ENCODE measurements around the gene PHF21B. TPM values are rescaled to one million over a fixed set of nuclear protein-coding genes. Genes with fewer than 3 reads are reported as not detected.

PHF21B gene
- total and polyA plus RNA-seq, 2 of the 8 experiments (the other 6 are each of a cell fraction or from before 2014, with no cell fraction given), result 19.3 to 68.1 TPM

GRCh38 chr22:44971651-44972362, 38.0 kb downstream of the PHF21B start:
- no peak for DNase-seq (ENCODE audit: low read depth in 1 of 2, low spot score in 2 of 2)
- H2BK5ac ChIP-seq (ENCODE audit: low read depth, low read length), result peak overlapping the region; percentile 3; the same call in 1 of the 2 replicates
- no peak overlapping the region for H4K8ac ChIP-seq (ENCODE audit: extremely low read depth, insufficient read depth, low read length)
- no peak overlapping the region for H3K4ac ChIP-seq (replicated peaks; ENCODE audit: insufficient read length, low read depth, low read length)
- no peak overlapping the region for H2BK120ac ChIP-seq (replicated peaks; ENCODE audit: low read depth, low read length)
- peaks cover 0 to 14% (median 5%) of the 10 kb centered on the region in 4 experiments; a peak in 4 of 8 replicates for H3K36me3 ChIP-seq (ENCODE audit: control insufficient read depth in 2 of 4, insufficient read depth in 4 of 4, low read length in 3 of 4)
- POLR2A ChIA-PET (ENCODE audit: partially characterized antibody), result interaction anchor here (0.9 to 17.9 kb wide), 11 partner anchors 8 to 119 kb away, joined by 3 to 224 read pairs (median 4); partner anchors contain the start of gene PHF21B
- H3K9me3 ChIP-seq (ENCODE audit: insufficient read depth in 2 of 2, low read depth in 1 of 2, low read length in 1 of 2), result no peaks in the 10 kb centered on the region
- H3K23ac ChIP-seq (ENCODE audit: insufficient read length), result no peak overlapping the region
- H3K4me3 ChIP-seq (ENCODE audit: extremely low read depth in 1 of 4, insufficient read depth in 2 of 4, low read depth in 3 of 4, low read length in 4 of 4), result no peak overlapping the region
- H3K27ac ChIP-seq (ENCODE audit: low read depth, low read length), result no peak overlapping the region
- H3K4me2 ChIP-seq (ENCODE audit: insufficient read depth in 1 of 2, low read depth in 2 of 2, low read length in 2 of 2), result no peak overlapping the region
- no peak overlapping the region for H3K18ac ChIP-seq (ENCODE audit: extremely low read depth, low read length)
- H3K9ac ChIP-seq (replicated peaks in 1 of 4; ENCODE audit: extremely low read depth in 1 of 4, low read depth in 3 of 4, low read length in 3 of 4), result no peak overlapping the region; a peak in 1 of 7 replicates
- H3K56ac ChIP-seq (replicated peaks; ENCODE audit: insufficient read length, low read depth, low read length), result no peak overlapping the region
- H3K23me2 ChIP-seq (ENCODE audit: low read depth, low read length), result no peaks in the 10 kb centered on the region
- H2BK12ac ChIP-seq (ENCODE audit: low read depth, low read length), result no peak overlapping the region
- H3K79me2 ChIP-seq (ENCODE audit: control insufficient read depth in 1 of 2, insufficient read depth in 2 of 2, low read length in 2 of 2), result peaks cover 0 to 52% of the 10 kb centered on the region in 2 experiments; a peak in 2 of 4 replicates
- no peak for FAIRE-seq
- H2BK20ac ChIP-seq (ENCODE audit: low read length), result no peak overlapping the region
- 88% methylated on average over 11 of the region's 11 CpGs; no CpG with 5 or more reads in 1 of the 2 experiments for WGBS, 2 experiments (ENCODE audit: extremely low coverage in 1 of 2, insufficient coverage in 1 of 2, insufficient read length in 1 of 2, insufficient replicate concordance in 2 of 2, low coverage in 1 of 2, low lambda C conversion rate in 2 of 2, missing lambda C conversion rate in 1 of 2)
- no peak overlapping the region for H2AFZ ChIP-seq (ENCODE audit: low read length)
- peaks cover 39 to 49% of the 10 kb centered on the region in 2 experiments for H4K20me1 ChIP-seq (replicated peaks in 1 of 2; ENCODE audit: control insufficient read depth in 1 of 2, insufficient read depth in 2 of 2, low read length in 2 of 2)
- H4K5ac ChIP-seq (ENCODE audit: insufficient read length, low read depth, low read length), result no peak overlapping the region
- no peak overlapping the region for H4K91ac ChIP-seq (replicated peaks; ENCODE audit: insufficient read length, low read length)
- no peak overlapping the region for H2AK5ac ChIP-seq (ENCODE audit: low read depth, low read length)
- CTCF ChIA-PET (ENCODE audit: partially characterized antibody), result interaction anchor here (0.7 to 2.1 kb wide), 3 partner anchors 14 to 124 kb away, joined by 3 to 12 read pairs (median 4); no protein-coding TSS in a partner anchor
- peaks cover 0 to 26% (median 9%) of the 10 kb centered on the region in 4 experiments; a peak in 6 of 7 replicates for H3K4me1 ChIP-seq (replicated peaks in 1 of 4; ENCODE audit: control insufficient read depth in 3 of 4, insufficient read depth in 4 of 4, low read length in 3 of 4)
- peaks cover 20% of the 10 kb centered on the region for H3K79me1 ChIP-seq (ENCODE audit: low read depth, low read length)
- no peak overlapping the region for H2BK15ac ChIP-seq (ENCODE audit: low read length)
- no peak overlapping the region for H3K14ac ChIP-seq (ENCODE audit: insufficient read length)
- H3K27me3 ChIP-seq (replicated peaks in 1 of 4; ENCODE audit: control insufficient read depth in 3 of 4, extremely low read depth in 1 of 4, insufficient read depth in 3 of 4, low read length in 3 of 4), result no peaks in the 10 kb centered on the region; a peak in 1 of 7 replicates
- TF ChIP-seq ASH2L (IDR thresholded peaks at IDR 0.05; ENCODE audit: low read length) (no peak), HDAC2 (IDR thresholded peaks at IDR 0.05; ENCODE audit: borderline replicate concordance in 1 of 2, low read depth in 2 of 2, low read length in 2 of 2) (no peak), SUZ12 (IDR thresholded peaks at IDR 0.05; ENCODE audit: low read length) (no peak), GTF2F1 (IDR thresholded peaks at IDR 0.05; ENCODE audit: borderline replicate concordance, low read depth, low read length) (no peak), CTCF (IDR thresholded peaks at IDR 0.05; ENCODE audit: control extremely low read depth in 1 of 3, insufficient read depth in 1 of 3, low read depth in 1 of 3, low read length in 3 of 3) (no peak), KDM1A (IDR thresholded peaks at IDR 0.05; ENCODE audit: borderline replicate concordance, low read length) (no peak), GABPA (IDR thresholded peaks at IDR 0.05; ENCODE audit: borderline replicate concordance, insufficient read depth, low read length) (no peak), SP1 (IDR thresholded peaks at IDR 0.05; ENCODE audit: low read depth, low read length) (no peak), TAF7 (optimal IDR thresholded peaks at IDR 0.05; ENCODE audit: borderline replicate concordance, low read depth, low read length) (no peak)

Data from H1 (cell line).